Daoy (cell line): ENCODE data around the gene IGSF22. TPM values are rescaled to one million over a fixed set of nuclear protein-coding genes. Genes with fewer than 3 reads are reported as not detected.
A peak's percentile ranks its signal among the peaks of the same experiment; 100 is the strongest.

Experiments used
- DNase-seq: peaks from one replicate; pipeline ENCODE4 v3.0.0-alpha.2; 2015; ENCODE audit warnings: low read depth
- total RNA-seq: library from RNA; depleted of rRNA; stranded (reverse); fragments of >200 nt; shearing (Covaris generic); gene quantifications from 2 replicates; pipeline ENCODE4 v1.2.3, GENCODE V29; 2014

IGSF22 gene
- total RNA-seq, 1 experiment from 2014 or later: not detected

DNA sequence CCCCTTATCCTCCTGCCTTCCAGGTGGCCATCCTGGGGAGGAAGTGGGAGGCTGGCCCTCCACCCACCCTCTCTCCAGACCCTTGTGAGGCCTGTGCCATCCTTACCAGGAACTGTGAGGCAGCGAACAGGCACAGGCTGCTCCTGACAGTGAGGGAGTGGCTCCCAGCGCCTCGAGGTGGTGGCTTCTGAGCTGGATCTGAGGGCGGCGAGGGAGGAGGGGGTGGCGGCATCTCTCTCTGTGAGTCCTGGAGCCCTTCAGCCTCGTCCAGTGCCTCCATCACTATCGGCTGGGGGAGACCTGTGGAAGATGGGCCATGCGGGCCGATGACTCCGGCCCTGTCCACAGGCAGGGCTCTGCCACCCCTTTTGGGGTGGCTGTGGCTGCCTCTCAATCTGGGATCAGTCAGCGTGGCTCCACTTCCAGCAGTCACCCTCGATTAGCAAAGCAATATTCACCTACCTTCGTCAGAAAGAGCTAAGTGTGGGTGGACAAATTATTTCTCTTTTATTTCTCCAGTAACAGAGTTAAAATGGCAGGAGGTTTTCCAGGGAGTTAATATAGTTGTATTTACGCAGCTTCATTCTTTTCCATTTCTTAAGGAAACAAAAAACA, 18.0 kb upstream of the IGSF22 start:
- no peak for DNase-seq

GRCh38 chr11:18743365-18743764, 17.4 kb upstream of the IGSF22 start:
- DNase-seq: no peak

- DNase-seq: no peak
Observed at GRCh38 chr11:18741783-18742182, 15.8 kb upstream of the IGSF22 start.

DNA sequence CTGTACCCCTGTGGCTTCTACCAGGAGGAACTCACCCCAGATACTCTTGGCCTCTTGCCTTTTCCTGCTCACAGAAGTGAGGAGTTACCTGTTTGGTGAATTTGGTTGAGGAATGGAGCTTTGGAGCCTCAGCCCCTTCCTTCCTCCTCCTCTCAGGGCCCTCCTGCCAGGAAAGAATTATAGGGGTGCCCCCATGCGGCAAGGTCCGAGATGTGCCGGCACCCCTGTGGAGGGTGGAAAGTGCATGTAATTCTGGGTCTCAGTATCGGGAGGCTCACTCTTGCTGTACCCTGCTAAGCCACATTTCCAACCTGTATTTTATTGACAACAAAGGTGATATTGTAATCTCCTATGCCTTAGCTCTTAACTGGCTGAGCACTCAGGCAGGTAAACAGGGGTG, 13.7 kb upstream of the IGSF22 start:
- no peak for DNase-seq

GRCh38 chr11:18737642-18738041, 11.7 kb upstream of the IGSF22 start:
- no peak for DNase-seq

- no peak for DNase-seq
Observed at GRCh38 chr11:18736590-18737148, 10.7 kb upstream of the IGSF22 start.

- DNase-seq: no peak
Observed at GRCh38 chr11:18733202-18733601, 7.2 kb upstream of the IGSF22 start.

DNA sequence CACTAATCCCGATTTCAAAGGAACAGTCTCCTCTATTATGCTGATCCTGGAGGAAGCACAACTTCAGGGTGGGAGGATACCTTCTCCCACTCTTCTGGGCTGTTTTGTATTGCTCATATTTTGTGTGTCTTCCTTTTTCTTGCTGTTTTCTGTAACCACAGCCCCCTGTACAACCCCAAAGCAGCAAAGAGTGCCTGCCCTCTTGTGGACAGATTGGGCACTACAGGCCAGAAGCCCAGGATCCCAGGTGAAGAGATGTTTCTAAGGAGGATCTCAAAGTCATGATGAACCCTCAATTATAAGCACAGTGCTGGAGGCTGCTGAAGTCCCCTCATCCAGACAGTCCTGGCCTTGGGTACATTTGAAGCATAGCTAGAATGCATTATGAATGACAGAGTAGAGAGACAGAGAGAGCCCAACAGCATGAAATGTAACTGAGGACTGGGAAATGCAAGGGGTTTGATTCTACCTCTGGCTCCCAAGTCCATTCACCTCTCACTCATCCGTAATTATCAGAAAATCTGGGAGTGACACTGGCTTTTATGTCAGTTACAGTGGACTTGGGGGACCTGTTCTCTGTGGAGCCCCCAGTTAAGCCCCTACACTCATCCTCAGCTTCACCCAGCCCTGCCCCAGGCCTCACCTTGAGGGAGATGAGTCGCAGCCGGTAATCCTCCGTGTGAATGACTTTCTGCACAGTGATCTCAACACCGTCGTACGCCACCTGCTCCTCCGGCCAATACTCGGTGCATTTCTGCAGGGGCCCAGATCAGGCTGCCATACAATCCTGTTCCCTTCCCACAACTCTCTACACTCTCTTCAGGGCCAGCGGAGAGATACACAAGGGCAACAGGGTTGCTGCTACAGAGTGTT, 6.2 kb upstream of the IGSF22 start:
- DNase-seq: peak; percentile 40

- no peak for DNase-seq
Observed at GRCh38 chr11:18731441-18731840, 5.5 kb upstream of the IGSF22 start.

GRCh38 chr11:18730020-18730419, 4.0 kb upstream of the IGSF22 start:
- no peak for DNase-seq

DNA sequence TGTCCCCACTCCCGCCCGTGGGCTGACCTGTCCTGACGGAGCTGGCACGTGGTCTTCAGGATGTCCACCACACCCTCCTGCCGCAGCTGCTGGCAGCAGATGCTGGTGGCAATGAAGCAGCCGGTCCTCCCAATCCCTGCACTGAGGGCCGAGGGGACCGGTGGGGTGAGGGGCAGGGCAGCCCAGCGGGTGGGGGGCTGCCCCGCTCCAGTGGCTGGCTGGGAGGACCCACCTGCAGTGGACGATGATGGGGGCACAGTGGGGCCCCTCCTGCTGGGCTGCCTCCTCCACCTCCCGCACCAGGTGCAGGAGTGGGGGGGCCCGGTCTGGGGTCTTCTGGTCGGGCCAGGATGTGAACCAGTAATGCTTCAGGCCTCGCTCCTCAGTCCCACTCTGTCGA, 3.4 kb upstream of the IGSF22 start:
- no peak for DNase-seq

- DNase-seq: no peak
Observed at GRCh38 chr11:18728658-18729057, 2.7 kb upstream of the IGSF22 start.

DNA sequence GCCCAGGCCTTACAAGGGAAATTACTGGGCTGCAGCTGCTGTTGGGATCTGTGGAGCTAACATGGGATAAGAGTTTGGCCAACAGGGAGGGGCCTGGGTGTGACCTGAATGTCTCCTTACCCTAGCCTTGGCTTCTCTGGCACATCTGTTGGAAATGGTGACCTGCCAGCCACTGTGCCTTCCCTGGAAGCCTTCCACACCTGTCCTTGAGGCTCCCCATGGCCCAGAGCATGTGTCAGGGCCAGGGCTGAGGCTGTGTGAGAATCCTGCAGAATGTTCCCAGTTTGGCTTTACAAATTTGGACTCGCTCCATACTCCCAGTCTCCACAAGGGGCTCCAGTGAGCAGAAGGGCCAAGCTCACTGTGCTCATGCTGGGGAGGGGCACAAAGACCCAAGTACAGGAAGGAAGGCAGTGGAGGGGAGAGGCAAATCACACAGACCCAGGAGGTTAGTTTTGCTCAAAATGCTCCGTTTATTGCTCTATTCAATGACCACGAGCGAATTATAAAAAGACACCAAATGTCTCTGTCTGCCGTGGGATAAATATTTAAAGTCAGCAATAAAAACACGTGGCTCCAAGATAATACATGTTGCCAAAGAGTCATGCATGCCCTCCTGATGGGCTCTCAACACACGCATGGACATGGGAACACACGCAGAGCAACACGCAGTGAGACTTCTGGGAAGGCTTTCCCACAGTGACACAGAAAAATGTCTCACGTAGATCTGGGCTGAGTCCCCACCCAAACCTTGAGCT, 1.7 kb upstream of the IGSF22 start:
- peak; percentile 48 for DNase-seq

DNA sequence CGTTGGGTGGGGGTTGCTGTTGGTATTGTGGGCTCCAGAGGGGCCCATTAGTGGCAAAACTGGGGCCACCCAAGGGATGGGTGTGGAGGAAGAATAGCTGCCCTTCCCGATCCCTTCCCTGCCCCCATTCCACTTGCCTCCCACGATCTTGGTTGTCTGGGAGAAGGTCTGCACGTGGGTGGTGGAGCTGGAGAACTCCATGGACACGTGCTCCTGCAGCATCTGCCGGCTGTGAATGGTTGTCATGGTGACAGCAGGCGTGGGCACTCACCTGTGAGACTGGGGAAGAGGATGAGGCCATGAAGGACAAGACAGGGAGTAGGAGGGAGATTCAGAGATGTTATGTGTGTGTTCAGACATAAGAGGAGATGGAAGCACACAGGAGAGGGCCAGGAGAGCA, 2.0 kb downstream of the IGSF22 start:
- no peak for DNase-seq

DNA sequence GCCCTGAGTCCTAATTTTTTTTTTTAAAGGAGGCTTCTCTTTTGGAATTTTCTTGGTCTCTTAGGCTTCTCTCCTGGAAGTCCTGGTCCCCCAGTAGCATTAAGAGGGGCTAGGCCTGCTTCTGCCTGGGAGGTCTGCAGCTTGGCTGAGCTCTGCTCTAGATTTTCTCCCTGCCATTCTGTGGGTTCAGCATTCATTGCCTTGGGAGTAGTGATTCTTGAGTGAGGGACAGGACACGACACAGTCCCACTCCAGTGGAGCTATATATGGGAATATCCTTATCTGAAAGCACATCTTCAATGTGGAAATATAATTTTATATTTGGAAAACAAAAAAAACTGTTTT, 3.7 kb downstream of the IGSF22 start:
- no peak for DNase-seq

DNA sequence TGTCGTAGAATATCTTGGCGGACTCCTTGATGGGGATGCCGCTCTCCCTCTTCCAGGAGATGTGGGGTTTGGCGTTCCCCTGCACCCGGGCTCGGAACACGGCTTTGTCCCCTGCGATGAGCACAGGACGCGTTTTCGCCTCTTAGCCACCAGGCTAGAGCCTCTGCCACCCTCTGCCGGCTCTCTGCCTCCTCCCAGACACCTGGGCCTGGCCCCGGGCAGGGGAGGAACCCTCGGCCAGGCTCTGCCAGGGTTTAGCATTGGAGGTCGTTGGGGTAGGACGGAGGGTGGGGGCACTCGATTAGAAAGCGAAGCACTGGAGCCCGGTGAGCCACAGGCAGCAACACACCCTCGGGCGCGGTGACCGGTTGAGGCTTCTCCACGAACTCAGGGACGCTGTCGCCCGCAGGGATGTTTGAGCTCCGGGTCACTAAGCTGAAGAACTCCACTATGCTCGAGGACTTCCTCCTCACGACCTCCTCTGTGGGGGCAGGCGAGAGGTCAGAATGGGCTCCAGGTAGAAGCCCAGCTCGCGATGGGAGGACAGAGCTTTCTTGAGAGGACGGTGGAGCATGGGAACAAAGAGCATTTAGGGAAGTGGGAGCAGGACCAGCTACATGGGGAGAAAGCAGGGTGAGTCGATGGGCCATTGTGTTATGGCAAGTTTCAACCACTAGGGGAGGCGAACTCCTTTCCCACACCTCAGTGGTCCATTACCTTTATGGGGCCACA, 4.3 kb downstream of the IGSF22 start:
- peak; percentile 66 for DNase-seq

GRCh38 chr11:18720808-18721560, 5.0 kb downstream of the IGSF22 start:
- peak; percentile 91 for DNase-seq

DNA sequence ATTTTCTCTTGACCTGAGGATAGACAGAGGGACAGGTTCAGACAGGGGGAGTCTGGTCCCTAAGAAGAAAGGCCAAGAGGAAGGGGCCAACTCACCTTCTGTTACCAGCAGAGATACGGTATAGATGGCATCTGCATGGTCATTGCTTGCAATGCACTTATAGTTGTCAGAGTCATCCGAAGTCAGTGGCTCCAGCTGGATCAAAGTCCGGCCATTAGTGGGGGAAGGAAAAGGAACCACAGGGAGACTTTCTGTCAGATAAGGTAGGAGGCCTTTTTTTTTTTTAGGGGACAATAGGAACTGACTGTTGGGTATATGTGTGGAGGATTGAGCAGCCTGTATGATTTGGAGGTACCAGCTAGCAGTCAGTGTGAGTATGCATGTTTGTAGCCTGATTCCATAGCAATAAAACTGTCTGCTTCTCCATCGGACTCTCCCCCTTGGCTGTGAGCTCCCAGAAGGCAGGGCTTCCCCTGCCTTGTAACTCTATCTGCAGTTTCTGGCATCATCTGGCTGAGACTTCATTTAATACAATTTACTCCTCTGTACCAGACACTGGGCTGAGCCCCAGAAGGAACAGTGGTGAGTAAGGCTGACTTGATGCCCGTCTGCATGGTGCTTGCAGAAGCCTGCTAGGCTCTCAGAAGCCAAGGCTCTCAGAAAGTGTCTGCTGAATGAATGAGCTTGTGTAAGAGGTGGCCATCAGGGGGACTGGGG, 5.7 kb downstream of the IGSF22 start:
- DNase-seq: no peak

DNA sequence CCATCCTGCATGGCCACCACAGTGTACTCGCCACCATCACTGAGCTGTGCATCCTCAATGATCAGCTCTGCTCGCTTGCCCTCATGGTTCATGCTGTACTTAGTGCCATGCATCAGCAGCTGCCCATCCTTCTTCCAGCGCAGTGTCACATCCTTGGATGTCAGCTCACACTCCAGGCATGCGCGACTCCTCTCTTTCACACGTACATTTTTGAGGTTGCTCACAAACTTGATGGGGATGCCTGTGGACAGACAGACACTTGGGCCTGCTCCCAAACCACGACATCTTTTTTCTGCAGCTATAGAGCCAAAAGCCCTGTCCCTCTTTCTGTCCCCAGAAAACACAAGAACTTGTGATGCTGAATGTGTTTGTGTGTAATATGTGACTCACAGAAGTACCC, 10.5 kb downstream of the IGSF22 start:
- no peak for DNase-seq

- no peak for DNase-seq
Observed at GRCh38 chr11:18714443-18714780, 11.6 kb downstream of the IGSF22 start.
